Transverse colon (tissue), 3 donors: Measurements from ENCODE around the gene C1orf174.

Source experiments
- EP300 ChIP-seq: sonication (generic); formaldehyde crosslinking; IDR thresholded peaks from one replicate; pipeline ENCODE4 v1.6.1; 2017; ENCODE audit warnings: antibody characterized with exemption, low read depth
- POLR2A ChIP-seq: fragments of 450-650 bp; IDR thresholded peaks from one replicate; pipeline ENCODE4 v1.6.1; 2016; ENCODE audit warnings: antibody characterized with exemption, mild to moderate bottlenecking, moderate library complexity
- TF ChIP-seq, protein P1 (sequence below), 5 experiments: fragments of 200-600 bp in 3 of 5; fragments of 450-650 bp in 2 of 5; sonication (generic) in 3 of 5; IDR thresholded peaks; 1 replicate in 2 of 5; 2 replicates in 3 of 5; pipeline ENCODE4 v1.5.1; 2016 to 2017; ENCODE audit warnings: antibody characterized with exemption in 5 of 5, inconsistent platforms in 3 of 5, mild to moderate bottlenecking in 2 of 5, moderate library complexity in 1 of 5

DNA sequence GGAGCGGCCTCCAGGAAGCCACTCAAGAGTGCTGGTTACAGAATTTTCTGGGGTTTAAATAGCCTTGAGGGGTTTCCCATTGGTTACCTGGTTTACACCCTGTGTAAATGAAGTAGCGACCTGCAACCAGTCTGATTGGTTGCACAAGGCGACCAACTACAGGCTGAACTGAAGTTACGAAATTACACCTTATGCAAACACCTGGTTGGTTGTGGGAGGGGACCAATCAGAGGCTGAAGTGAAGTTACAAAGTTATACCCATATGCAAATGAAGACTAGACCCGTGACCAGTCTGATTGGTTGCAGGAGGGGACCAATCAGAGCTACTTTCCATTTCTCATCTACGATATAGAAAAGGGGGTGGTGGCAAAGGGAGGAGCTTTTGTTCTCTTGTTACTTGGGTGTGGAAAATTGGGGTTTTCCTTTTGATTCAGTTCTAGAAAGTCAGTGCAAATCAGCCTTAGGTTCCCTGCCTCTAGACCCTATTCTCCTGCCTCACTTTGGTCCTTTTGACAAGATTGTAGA is 22.2 kb upstream of the C1orf174 start:
- TF ChIP-seq, protein P1, sequence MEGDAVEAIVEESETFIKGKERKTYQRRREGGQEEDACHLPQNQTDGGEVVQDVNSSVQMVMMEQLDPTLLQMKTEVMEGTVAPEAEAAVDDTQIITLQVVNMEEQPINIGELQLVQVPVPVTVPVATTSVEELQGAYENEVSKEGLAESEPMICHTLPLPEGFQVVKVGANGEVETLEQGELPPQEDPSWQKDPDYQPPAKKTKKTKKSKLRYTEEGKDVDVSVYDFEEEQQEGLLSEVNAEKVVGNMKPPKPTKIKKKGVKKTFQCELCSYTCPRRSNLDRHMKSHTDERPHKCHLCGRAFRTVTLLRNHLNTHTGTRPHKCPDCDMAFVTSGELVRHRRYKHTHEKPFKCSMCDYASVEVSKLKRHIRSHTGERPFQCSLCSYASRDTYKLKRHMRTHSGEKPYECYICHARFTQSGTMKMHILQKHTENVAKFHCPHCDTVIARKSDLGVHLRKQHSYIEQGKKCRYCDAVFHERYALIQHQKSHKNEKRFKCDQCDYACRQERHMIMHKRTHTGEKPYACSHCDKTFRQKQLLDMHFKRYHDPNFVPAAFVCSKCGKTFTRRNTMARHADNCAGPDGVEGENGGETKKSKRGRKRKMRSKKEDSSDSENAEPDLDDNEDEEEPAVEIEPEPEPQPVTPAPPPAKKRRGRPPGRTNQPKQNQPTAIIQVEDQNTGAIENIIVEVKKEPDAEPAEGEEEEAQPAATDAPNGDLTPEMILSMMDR (IDR thresholded peaks at IDR 0.05), result no peak
- TF ChIP-seq EP300 (no peak), POLR2A (no peak)
